ENCODE measurements around the gene ADARB1.

ADARB1 gene

GRCh38 chr21:45076245-45076711 lies 1.9 kb downstream of the ADARB1 start:
- no peak for DNase-seq

DNA sequence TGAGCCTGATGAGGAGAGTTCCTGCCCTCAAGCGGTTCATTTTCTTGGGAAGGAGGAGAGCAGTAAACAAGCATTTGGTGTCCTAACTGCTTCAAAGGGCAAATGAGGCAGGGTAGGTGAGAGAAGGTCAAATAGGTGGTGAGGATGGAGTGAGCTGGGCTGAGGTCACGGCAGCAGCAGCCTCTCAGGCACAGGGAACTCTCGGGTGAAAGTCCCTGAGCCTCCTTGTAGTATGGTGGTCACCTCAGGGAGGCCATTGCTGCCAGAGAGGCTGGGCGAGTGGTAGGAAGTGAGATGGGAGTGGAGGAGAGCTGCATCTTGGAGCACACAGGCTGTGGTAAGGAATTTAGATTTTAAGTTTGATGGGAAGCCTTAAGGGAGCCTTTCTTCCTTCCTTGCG lies 4.0 kb downstream of the ADARB1 start:
- no peak for DNase-seq

DNA sequence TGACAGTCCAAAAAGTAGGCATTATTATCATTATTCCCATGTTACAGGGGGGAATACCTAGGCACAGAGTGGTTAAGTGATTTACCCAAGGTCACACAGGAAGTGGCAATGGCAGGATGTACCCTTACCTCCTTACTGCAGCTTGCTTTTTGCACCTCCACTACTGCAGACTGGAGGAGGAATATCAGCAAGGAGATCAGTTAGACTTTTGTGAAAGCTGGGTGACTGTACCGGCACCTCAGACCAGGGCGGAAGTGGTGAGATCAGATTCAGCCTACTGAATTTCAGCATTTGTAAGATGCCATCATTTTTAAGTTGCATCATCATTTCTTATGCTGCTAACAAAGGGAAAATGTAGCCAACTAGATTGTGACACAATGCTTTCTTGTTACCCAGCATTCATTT lies 4.5 kb downstream of the ADARB1 start:
- DNase-seq: no peak

- no peak for DNase-seq
Observed at GRCh38 chr21:45079351-45079750, 5.0 kb downstream of the ADARB1 start.

DNA sequence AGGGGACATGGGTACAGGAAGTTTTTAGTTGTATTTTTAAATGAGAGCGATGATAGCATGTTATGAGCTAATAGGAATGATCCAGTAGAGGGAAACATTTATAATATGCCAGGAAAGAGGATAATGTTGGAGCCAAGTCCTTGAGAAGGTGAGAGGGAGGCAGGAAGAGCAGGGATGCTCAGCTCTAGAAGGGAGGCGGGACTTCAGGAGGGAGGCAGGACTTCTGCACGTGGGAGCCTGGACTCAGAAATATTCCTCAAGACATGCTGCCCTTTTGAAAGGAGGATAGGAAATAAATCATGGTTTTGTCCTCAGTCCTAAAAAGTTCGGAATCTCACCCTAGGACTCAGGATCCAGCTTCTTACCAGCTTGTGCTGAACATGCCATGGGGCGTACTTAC lies 5.9 kb downstream of the ADARB1 start:
- DNase-seq: no peak

DNA sequence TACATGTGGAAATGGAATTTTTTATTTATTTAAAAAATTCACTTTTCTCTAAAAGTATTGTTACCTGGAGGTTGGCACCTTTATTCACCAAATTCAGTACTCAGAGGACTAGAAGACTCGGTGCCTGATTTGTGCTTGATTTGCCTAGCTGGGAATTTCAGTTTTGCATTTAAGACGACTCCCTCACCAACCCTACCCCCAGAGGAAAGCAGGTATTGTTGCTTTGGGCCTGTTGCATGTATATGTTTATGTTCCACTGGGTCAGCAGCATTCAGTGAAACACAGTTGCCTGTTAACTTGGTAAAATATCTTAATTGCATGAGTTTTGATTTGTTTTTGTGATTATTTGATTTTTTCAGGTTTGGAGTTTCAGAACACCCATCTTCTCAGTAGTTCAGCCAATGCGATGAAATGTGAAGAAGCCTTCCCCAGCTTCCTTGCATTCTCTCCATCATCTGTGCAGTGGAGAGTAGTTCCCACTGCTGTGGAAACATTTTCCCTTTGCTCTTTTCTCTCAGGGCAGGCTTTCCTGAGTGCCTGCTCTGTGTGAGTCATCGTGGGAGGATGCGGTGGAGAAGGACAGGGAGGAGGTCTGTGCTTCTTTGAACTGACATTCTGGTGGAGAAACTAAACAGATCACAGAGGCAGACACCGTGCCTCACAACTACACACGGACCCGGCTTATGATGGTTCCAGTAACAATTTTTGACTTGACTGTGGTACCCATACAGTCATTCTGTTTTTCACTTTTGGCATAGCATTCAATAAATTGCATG lies 6.4 kb downstream of the ADARB1 start:
- no peak for DNase-seq

DNA sequence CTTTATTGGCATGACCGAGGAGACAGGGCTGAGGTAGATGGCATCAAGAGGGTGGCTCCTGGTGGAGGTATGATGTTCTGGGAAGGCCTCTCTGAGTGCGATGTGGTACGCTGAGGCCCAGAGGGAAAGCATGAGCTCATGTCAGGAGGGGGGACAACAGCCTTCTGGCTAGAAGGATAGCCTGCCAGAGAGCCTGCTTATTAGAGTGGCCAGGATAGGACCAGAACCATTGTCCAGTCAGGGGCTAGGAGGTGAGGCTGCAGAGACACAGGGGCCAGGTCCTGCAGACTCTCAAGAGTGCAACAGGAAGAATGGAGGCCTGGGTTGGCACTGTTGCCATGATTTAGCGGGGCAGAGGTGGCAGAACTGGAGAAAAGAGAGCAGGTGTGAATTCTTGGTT lies 7.3 kb downstream of the ADARB1 start:
- DNase-seq: no peak

DNA sequence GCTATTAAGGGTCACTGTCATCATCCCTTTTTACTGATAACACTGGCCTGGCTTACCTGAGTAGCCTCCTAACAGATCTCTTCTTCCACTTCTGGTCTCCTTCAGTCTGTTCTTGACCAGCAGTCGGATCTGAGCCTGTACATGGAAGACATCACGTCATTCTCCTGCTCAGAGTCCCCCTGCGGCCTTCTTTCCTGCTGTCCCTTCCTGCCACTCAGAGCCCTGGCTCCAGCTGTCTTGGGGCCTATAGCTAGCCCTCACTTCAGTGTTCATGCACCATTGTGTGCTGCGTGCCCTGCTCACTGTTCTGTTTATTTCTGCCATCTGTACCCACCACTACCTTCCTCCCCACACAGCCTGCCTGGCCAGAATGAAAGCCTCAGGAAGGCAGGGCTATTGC lies 8.4 kb downstream of the ADARB1 start:
- DNase-seq: no peak

DNA sequence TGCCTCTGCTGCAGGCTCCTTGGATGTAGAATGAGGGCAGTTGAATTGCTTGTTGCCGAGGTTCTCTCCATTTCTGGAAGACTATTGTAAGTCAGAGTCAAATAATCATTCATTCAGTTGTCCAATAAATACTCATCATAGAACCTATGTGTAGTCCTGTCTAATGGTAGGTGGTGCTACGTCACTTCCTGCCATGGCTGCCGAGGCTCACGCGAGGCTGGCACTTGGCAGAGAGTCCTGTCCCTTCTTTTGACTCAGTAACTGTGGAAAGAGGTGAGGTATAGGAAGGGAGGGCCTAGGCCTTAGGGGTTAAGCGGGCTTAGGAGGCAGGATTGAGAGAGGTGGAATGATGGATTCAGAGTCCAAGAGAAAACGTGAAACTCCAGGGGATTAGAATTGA lies 9.7 kb downstream of the ADARB1 start:
- no peak for DNase-seq

DNA sequence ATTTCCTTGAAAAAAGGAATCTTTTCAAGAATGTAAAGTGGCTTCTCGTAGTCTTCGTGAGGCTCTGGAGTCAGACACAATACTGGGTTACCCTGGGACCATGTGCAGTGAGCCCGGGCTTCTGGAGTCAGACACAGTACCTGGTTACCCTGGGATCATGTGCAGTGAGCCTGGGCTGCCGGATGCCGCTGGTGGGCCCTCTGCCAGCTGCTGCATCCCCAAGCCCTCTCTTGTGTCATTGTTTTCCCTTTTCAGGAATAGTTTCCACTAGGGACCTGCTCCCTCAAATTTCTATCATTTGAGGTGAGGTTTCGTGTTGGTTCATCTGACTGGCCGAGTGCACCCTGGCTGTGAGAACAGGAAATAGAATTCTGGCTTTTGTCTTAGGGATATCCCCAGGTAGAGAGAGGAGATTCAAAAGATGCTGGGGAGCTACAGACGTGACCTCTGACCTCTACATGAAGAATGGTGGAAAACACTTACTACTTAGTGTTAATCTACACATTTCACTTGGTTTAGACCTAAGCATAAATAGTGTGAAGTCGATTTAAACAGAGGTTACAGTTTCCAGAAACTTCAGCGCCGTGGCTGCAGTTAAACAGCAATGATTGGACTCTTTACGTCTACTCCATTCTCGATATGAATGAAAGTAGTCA lies 10.6 kb downstream of the ADARB1 start:
- DNase-seq: no peak

GRCh38 chr21:45085700-45086099 lies 11.3 kb downstream of the ADARB1 start:
- no peak for DNase-seq

- DNase-seq: no peak
Observed at GRCh38 chr21:45086337-45086958, 12.1 kb downstream of the ADARB1 start.

GRCh38 chr21:45087022-45087823 lies 12.8 kb downstream of the ADARB1 start:
- no peak for DNase-seq

GRCh38 chr21:45088116-45088515 lies 13.7 kb downstream of the ADARB1 start:
- no peak for DNase-seq

- no peak for DNase-seq
Observed at GRCh38 chr21:45088729-45089128, 14.3 kb downstream of the ADARB1 start.

DNA sequence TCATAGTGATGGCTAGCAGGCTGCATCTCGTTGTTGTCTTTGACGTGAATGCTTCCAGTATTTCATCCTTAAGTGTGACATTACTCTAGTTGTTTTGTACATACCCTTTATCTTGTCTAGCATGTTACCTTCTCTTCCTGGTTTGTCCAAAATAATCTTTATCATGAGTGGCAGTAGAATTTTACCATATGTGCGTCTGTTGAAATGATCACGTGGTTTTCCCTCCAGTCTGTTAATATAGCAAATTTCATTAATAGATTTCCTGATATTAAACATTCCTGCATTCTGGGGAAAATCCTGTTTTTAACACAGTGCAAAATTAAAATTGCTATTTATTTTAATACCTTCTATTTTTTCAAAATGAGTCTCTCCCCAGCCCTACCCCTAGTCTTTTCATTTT lies 15.6 kb downstream of the ADARB1 start:
- DNase-seq: no peak

DNA sequence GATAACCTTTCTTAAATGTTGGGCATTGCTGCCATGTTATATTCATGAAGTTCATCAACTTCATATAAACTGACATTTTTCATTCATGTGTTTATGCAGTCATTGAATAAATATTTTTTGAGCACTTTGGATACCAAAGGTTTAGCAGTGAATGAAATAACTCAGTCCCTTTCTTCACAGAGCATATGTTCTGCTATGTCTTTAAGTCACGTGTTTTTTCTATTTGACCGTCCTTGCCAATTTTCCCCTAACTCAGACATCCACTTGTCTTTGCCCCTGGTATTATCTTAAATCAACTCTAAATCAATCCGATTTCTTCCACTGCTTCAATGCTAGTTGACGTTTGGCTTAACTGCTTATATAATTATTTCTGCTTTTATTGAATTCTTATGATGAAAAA lies 16.6 kb downstream of the ADARB1 start:
- no peak for DNase-seq

- peak; percentile 23 for DNase-seq
Observed at GRCh38 chr21:45091550-45092322, 17.4 kb downstream of the ADARB1 start.

DNA sequence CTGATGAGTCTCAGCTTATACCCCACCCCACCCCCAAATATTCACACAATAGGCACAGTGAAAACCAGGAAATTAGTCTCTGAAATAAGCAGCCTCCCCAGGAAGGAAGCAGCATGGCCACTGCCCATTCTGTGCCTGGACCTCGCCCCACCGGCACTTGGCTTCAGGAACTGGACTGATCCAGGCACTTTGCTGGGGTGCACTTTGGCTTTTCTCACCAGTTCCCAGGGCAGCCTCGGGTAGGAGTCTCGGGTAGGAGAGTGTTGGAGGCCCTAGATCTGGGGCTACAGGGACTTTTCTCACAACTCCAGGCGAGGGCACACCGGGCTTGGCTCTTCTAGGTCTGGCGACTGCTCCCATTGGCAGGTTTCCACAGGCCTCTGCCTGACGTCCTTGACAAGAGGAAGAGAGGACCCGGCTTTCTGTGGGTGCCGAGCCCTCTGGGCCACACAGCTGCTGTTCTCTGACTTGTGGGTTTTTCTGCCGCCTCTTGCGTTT lies 18.7 kb downstream of the ADARB1 start:
- DNase-seq: no peak

GRCh38 chr21:45094412-45094811 lies 20.0 kb downstream of the ADARB1 start:
- DNase-seq: no peak

DNA sequence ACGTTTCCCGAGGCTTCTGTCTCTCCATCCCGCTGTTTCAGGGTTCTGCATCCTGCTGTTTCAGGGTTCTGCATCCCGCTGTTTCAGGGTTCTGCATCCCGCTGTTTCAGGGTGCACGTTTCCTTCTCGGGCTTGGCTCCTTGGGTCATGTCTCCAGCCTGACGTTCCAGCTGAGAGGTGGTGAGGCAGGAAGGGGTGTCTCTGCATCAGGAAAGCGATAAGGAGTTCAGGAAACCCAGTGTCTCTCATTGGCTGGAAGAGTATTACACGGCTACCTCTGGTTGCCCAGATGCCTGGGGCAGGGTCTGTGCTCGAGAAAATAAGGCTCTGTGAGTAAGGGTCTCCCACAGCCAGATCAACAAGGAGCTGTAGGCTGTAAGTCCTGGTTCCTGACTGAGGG lies 21.1 kb downstream of the ADARB1 start:
- no peak for DNase-seq

GRCh38 chr21:45096217-45096616 lies 21.8 kb downstream of the ADARB1 start:
- no peak for DNase-seq
